Upper lobe of left lung (tissue), 4 donors: ENCODE measurements around the gene APBA1.

Source experiments
- CTCF ChIP-seq, 6 experiments: fragments of 450-650 bp in 4 of 6; fragments of 200-600 bp in 2 of 6; sonication (generic) in 2 of 6; IDR thresholded peaks; one replicate each; pipeline ENCODE4 v1.5.1; 2016 to 2019; ENCODE audit warnings: antibody characterized with exemption in 6 of 6
- EP300 ChIP-seq, 4 donors: sonication (generic); formaldehyde crosslinking; IDR thresholded peaks; one replicate each; pipeline ENCODE4 v1.5.1; 2017; ENCODE audit warnings: antibody characterized with exemption in 4 of 4, control low read depth in 2 of 4
- POLR2A ChIP-seq, 4 donors: fragments of 450-650 bp; IDR thresholded peaks; one replicate each; pipeline ENCODE4 v1.5.1; 2016 to 2017; ENCODE audit warnings: antibody characterized with exemption in 4 of 4, mild to moderate bottlenecking in 2 of 4
- POLR2AphosphoS5 ChIP-seq, 2 donors: sonication (generic); formaldehyde crosslinking; IDR thresholded peaks; one replicate each; pipeline ENCODE4 v1.5.1; 2017; ENCODE audit warnings: antibody characterized with exemption in 2 of 2

GRCh38 chr9:69411931-69412740 is 260.0 kb downstream of the APBA1 start:
- no peak for TF ChIP-seq CTCF (IDR thresholded peaks at IDR 0.05)
- no peak for TF ChIP-seq POLR2A (IDR thresholded peaks at IDR 0.05)
- no peak for TF ChIP-seq EP300 (IDR thresholded peaks at IDR 0.05)
- TF ChIP-seq POLR2AphosphoS5 (IDR thresholded peaks at IDR 0.05), result no peak
